Measurements from ENCODE around the gene OR2T6.
"Not testable (repeated sequence)": the region's sequence is repeated elsewhere in the genome, so short reads cannot be mapped to it uniquely, and the experiment has no call there.

OR2T6 gene

GRCh38 chr1:248433811-248434415 is 58.4 kb downstream of the OR2T6 start:
- not testable (repeated sequence) for DNase-seq

GRCh38 chr1:248434913-248435312 is 59.4 kb downstream of the OR2T6 start:
- not testable (repeated sequence) for DNase-seq

DNA sequence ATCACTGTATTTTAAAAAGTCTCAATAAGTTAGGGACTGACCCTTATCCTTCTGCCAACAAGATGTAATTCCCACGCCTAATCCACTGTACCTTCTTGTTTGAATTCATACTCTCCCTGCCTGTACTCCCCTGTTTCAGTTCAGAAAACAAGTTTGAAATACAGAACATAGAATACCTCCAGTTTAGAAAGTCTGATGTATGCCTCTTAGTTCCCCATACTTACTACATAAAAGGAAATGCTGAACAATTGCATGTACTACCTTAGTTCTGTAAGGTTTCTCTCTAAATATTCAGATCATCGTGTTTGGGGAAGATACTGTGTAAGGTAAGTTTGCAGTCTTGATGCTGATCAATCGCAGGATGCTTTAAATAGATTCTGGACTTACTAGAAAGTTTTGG is 60.8 kb downstream of the OR2T6 start:
- not testable (repeated sequence) for DNase-seq

GRCh38 chr1:248438668-248439067 is 63.1 kb downstream of the OR2T6 start:
- DNase-seq = not testable (repeated sequence)

DNA sequence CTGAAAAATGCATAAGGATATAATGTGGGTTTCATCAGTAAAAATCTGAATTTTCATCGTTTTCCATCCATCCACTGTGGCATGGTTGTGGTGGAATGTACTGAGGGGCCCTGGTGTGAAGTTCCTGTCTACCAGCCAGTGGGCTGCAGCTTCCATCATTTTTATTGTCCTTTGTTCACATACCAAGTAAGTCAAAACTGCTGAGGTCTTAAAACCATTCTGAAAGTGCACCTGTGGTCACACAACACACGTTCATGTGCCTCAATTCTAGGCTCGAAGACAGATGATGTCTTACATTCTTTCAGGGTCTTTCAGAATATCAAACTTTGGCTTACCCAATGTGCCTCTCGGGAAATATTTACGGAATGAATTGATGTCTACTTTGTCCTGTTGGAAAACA is 63.7 kb downstream of the OR2T6 start:
- DNase-seq = not testable (repeated sequence)
